Endothelial cell of umbilical vein (primary cell): Measurements from ENCODE around the gene MIB1. TPM values are rescaled to one million over a fixed set of nuclear protein-coding genes. Genes with fewer than 3 reads are reported as not detected.

Source experiments
- BruUV-seq: library from RNA; stranded (reverse); fragments of 400-500 nt; replicated peaks from 2 replicates; lab custom pipeline; 2021; lab: Mats Ljungman, UMichigan
- CTCF ChIA-PET: fragments of 300-600, 350-600 bp; sonication (Branson Sonifier 250); formaldehyde crosslinking; loops from one replicate; lab custom pipeline; 2021; ENCODE audit warnings: antibody characterized with exemption, inconsistent platforms; lab: Charles Lee
- POLR2A ChIA-PET: fragments of 300-600, 350-600 bp; sonication (Branson Sonifier 250); formaldehyde crosslinking; loops from one replicate; lab custom pipeline; 2021; ENCODE audit warnings: antibody characterized with exemption, inconsistent platforms; lab: Charles Lee
- DNase-seq: peaks from one replicate; pipeline ENCODE4 v3.0.0-alpha.2; 2011; ENCODE audit warnings: low read depth, low spot score
- FAIRE-seq: peaks from 2 replicates; lab custom pipeline; 2011; peaks lifted over from hg19 to GRCh38; lab: Jason Lieb, UNC
- H2AFZ ChIP-seq: 2 replicates; pipeline ENCODE4 v1.6.0; 2012; ENCODE audit warnings: low read depth, low read length, control low read depth, inconsistent platforms
- H3K27ac ChIP-seq: 2 replicates; pipeline ENCODE4 v1.5.1; 2011; ENCODE audit warnings: low read depth, mild to moderate bottlenecking, control low read depth, low read length, moderate library complexity; ENCODE audit not compliant: insufficient read depth
- H3K27me3 ChIP-seq, 2 experiments: 2 replicates each; pipeline versions ENCODE4 v1.6.0 to v1.6.1; 2011; ENCODE audit warnings: low read length in 2 of 2, mixed read lengths in 1 of 2; ENCODE audit not compliant: control insufficient read depth in 2 of 2, insufficient read depth in 2 of 2
- H3K36me3 ChIP-seq, 2 experiments: 2 replicates in 1 of 2; 3 replicates in 1 of 2; pipeline ENCODE4 v1.5.1; 2011; ENCODE audit warnings: low read length in 2 of 2, mild to moderate bottlenecking in 1 of 2, moderate library complexity in 1 of 2; ENCODE audit not compliant: control insufficient read depth in 2 of 2, insufficient read depth in 2 of 2; ENCODE audit errors: extremely low read depth in 1 of 2
- H3K4me1 ChIP-seq: 3 replicates; pipeline ENCODE4 v1.5.1; 2011; ENCODE audit warnings: mild to moderate bottlenecking, low read length; ENCODE audit not compliant: control insufficient read depth, insufficient read depth; ENCODE audit errors: extremely low read depth
- H3K4me2 ChIP-seq: 2 replicates; pipeline ENCODE4 v1.6.1; 2011; ENCODE audit warnings: low read length, control low read depth, mixed read lengths; ENCODE audit not compliant: insufficient read depth
- H3K4me3 ChIP-seq, 3 experiments: fragments of 200-600 bp in 1 of 3; sonication (generic), shearing (Covaris generic) in 1 of 3; replicated peaks in 1 of 3; 2 replicates each; pipeline ENCODE4 v1.5.1; 2011 to 2016; ENCODE audit warnings: control low read depth in 3 of 3, low read length in 3 of 3, mild to moderate bottlenecking in 2 of 3, inconsistent platforms in 1 of 3, low read depth in 1 of 3, moderate library complexity in 1 of 3; ENCODE audit not compliant: insufficient read depth in 1 of 3
- H3K79me2 ChIP-seq: 2 replicates; pipeline ENCODE4 v1.6.0; 2012; ENCODE audit warnings: low read length, inconsistent platforms; ENCODE audit not compliant: control insufficient read depth, insufficient read depth
- H3K9ac ChIP-seq: replicated peaks from 2 replicates; pipeline ENCODE3; 2011; ENCODE audit warnings: low read length, control low read depth; ENCODE audit not compliant: insufficient read depth; ENCODE audit errors: extremely low read depth
- H3K9me1 ChIP-seq: replicated peaks from 3 replicates; pipeline ENCODE4 v1.6.0; 2011; ENCODE audit warnings: mild to moderate bottlenecking, low read length; ENCODE audit not compliant: control insufficient read depth, insufficient read depth; ENCODE audit errors: extremely low read depth
- H3K9me3 ChIP-seq: replicated peaks from 2 replicates; pipeline ENCODE4 v1.5.1; 2012; ENCODE audit warnings: low read length, inconsistent platforms; ENCODE audit not compliant: control insufficient read depth, insufficient read depth
- H4K20me1 ChIP-seq: replicated peaks from 2 replicates; pipeline ENCODE3; 2011; ENCODE audit warnings: mild to moderate bottlenecking, low read length; ENCODE audit not compliant: control insufficient read depth, insufficient read depth; ENCODE audit errors: extremely low read depth
- CTCF ChIP-seq, 2 donors: IDR thresholded peaks; 1 replicate in 1 of 2; 2 replicates in 1 of 2; pipeline ENCODE4 v1.5.1; 2011; ENCODE audit warnings: low read length in 2 of 2, mild to moderate bottlenecking in 2 of 2, moderate library complexity in 2 of 2, control low read depth in 1 of 2, inconsistent platforms in 1 of 2, low read depth in 1 of 2; ENCODE audit not compliant: insufficient read depth in 1 of 2; ENCODE audit errors: extremely low read depth in 1 of 2
- EZH2 ChIP-seq: IDR thresholded peaks from 2 replicates; pipeline ENCODE4 v1.6.1; 2012; ENCODE audit warnings: borderline replicate concordance, low read depth, mild to moderate bottlenecking, moderate library complexity, low read length, inconsistent platforms; ENCODE audit not compliant: severe bottlenecking
- FOS ChIP-seq: IDR thresholded peaks from 2 replicates; pipeline ENCODE4 v1.6.1; 2011; ENCODE audit warnings: mild to moderate bottlenecking, low read length, moderate library complexity, borderline replicate concordance; ENCODE audit not compliant: insufficient read depth
- GATA2 ChIP-seq: IDR thresholded peaks from 2 replicates; pipeline ENCODE4 v1.7.0; 2011; ENCODE audit warnings: low read depth, mild to moderate bottlenecking, moderate library complexity, mixed read lengths, low read length; ENCODE audit not compliant: insufficient read length, insufficient read depth
- JUN ChIP-seq: IDR thresholded peaks from 2 replicates; pipeline ENCODE4 v1.6.1; 2011; ENCODE audit warnings: borderline replicate concordance, low read depth; ENCODE audit not compliant: insufficient read length, insufficient read depth
- MAX ChIP-seq: IDR thresholded peaks from 2 replicates; pipeline ENCODE4 v1.6.1; 2011; ENCODE audit not compliant: insufficient read depth, insufficient read length
- POLR2A ChIP-seq: IDR thresholded peaks from 2 replicates; pipeline ENCODE4 v1.6.1; 2012; ENCODE audit warnings: low read depth, mild to moderate bottlenecking, control low read depth, low read length
- POLR2AphosphoS5 ChIP-seq: IDR thresholded peaks from 2 replicates; pipeline ENCODE4 v1.6.1; 2012; ENCODE audit warnings: low read depth, mild to moderate bottlenecking, control low read depth, low read length, moderate library complexity; ENCODE audit not compliant: insufficient read depth
- dilution Hi-C: fragments of 300-500 bp; cut with MboI; formaldehyde crosslinking; loops from one replicate; pipeline ENCODE4 v1.15.0; 2019; ENCODE audit warnings: low sequenced_read_pairs; ENCODE audit not compliant: extremely low pct_ligation_motif_present
- intact Hi-C: fragments of 100-400 bp; cut with micrococcal nuclease; formaldehyde crosslinking; loops from one replicate; pipeline ENCODE4 v1.10.0; 2022
- polyA plus RNA-seq, 4 experiments: library from polyadenylated mRNA; depleted of rRNA in 3 of 4; stranded (reverse) in 3 of 4; unstranded in 1 of 4; fragments of >200 nt; gene quantifications; 2 replicates each; pipeline versions ENCODE4 v1.2.1 to v1.2.3, GENCODE V29; 2011 to 2012; ENCODE audit warnings: missing spikeins in 1 of 4
- total RNA-seq: library from RNA; stranded (reverse); gene quantifications from 2 replicates; pipeline ENCODE4 v1.2.3, GENCODE V29; 2021

The MIB1 gene
- total and polyA plus RNA-seq, 2 donors (not counting 3 experiments of a cell fraction or from before 2014, with no cell fraction given): 6.3 to 37.5 TPM

- Histone ChIP-seq H3K9ac (no peak overlapping the region), H3K4me1 (no peaks in the 10 kb centered on the region), H3K36me3 (no peaks in the 10 kb centered on the region), H3K27ac (no peak overlapping the region), H3K9me3 (no peaks in the 10 kb centered on the region), H3K27me3 (peaks cover 4 to 6% of the 10 kb centered on the region in 2 experiments), H3K9me1 (no peaks in the 10 kb centered on the region), H3K79me2 (no peaks in the 10 kb centered on the region), H2AFZ (no peak overlapping the region), H4K20me1 (no peaks in the 10 kb centered on the region), H3K4me3 (no peak overlapping the region), H3K4me2 (no peak overlapping the region)
- ChIA-PET CTCF (interaction anchor here (0.6 to 10.2 kb wide), 4 partner anchors 13 to 87 kb away, joined by 3 to 148 read pairs (median 4); no protein-coding TSS in a partner anchor), POLR2A (interaction anchor here (0.6 kb wide), 1 partner anchor 39 kb away, joined by 3 read pairs; no protein-coding TSS in a partner anchor)
- dilution Hi-C loops: no loop called here
- no peak for DNase-seq
- BruUV-seq: no TSS peak
- no peak for FAIRE-seq
- TF ChIP-seq EZH2: no peak
- TF ChIP-seq POLR2AphosphoS5: no peak
- no peak for TF ChIP-seq POLR2A
- no peak for TF ChIP-seq GATA2
- TF ChIP-seq CTCF (IDR thresholded peaks at IDR 0.05; ENCODE audit: extremely low read depth in 1 of 2, insufficient read depth in 1 of 2, low read depth in 1 of 2, low read length in 2 of 2): no peak
- TF ChIP-seq MAX: no peak
- no peak for TF ChIP-seq JUN
- no peak for TF ChIP-seq FOS
- intact Hi-C loops: no loop called here
These were observed 170.3 kb downstream of the MIB1 start for GRCh38 chr18:21910906-21911305.
